A549 treated with Mapracorat at 1 μM for 4 hours (cell line): ENCODE results near the gene CCDC195. TPM values are rescaled to one million over a fixed set of nuclear protein-coding genes. Genes with fewer than 3 reads are reported as not detected.

Experiments
- total RNA-seq: library from RNA; stranded (reverse); fragments of 200-300 nt; extraction: Qiagen RNA extraction; gene quantifications from 5 replicates; pipeline ENCODE4 v1.2.3, GENCODE V29; 2022

Gene CCDC195
- total RNA-seq: not detected in 5 replicates

DNA sequence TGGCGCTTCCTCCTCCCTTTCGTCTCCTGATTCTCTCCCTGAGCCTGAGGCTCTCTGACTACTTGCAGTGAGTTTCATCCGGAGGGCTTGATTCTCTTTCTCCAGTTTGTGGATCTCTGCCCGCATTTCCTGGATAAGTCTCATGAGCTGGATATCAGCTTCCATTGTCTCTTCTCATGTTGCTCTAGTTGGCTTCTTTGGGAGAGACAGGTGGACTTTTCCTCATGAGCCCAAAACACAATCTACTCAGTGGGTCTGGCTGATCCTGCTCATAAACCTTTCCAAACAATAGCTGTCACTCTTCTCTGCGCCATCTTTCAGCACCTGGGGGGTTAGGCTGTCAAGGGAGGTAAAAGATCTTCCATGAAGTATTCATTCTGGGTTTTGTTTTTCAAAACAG is at the start of gene CCDC195:
Gene CCDC195, minus strand, starts transcription at position 165 of the 400 bp plus-strand sequence. Its CDS starts 0 bp downstream, at position 165.

Other genes starting within 250 kb of the CCDC195 start
- 63.3 to 74.7 TPM (median 68.3 TPM) in 5 replicates for gene CUL3, start 131.0 kb downstream of the CCDC195 start, total RNA-seq